Skeletal muscle cell (primary cell): ENCODE measurements around the gene HPCAL1.
"Not testable (repeated sequence)": the region's sequence is repeated elsewhere in the genome, so short reads cannot be mapped to it uniquely, and the experiment has no call there.

Experiments used
- DNase-seq: peaks from one replicate; pipeline ENCODE4 v3.0.0-alpha.2; 2010; ENCODE audit warnings: low read depth
- H3K4me3 ChIP-seq: 2 replicates; pipeline ENCODE4 v1.5.1; 2011; ENCODE audit warnings: low read depth, mild to moderate bottlenecking, control low read depth, low read length, moderate library complexity

The HPCAL1 gene

DNA sequence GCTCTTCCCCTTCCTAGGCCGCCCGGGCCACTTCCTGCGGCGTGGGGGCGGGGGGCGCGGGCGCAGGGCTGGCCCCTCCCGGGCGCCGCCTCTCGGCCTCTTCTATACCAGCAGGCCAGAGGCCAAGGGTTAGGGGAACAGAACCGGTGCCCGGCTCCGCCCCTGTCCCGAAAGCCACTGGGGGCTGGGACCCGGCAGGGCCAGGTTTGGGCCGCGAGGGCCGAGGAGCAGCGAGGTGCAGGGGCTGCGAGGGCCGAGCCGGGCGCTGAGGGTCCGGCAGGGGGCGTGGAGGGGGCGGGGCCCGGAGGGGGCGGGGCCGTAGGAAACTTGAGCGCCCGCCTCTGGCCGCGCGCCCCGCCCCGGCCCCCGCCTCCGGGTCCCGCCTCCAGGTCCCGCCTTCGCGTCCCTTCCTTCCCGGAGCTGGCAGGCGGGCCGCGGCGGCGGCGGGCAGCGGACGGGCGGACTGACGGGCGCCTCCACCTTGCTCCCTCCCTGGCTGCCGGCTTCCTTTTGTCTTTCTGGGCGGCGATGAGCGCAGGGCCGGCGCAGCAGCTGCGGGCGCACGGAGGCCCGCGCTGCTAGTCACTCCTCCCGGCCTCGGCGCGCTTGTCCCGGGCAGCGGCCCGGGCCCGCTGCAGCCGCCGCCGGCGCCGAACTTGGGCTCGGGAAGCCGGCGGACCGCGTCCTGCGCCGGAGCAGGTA lies at the start of gene HPCAL1:
Gene HPCAL1 (plus strand): TSS at position 426 of the 702 bp plus-strand sequence. CDS start 116,854 bp downstream, outside the sequence.
- peak within 1 kb of the TSS; percentile 74 for H3K4me3 ChIP-seq
- no peak for DNase-seq

DNA sequence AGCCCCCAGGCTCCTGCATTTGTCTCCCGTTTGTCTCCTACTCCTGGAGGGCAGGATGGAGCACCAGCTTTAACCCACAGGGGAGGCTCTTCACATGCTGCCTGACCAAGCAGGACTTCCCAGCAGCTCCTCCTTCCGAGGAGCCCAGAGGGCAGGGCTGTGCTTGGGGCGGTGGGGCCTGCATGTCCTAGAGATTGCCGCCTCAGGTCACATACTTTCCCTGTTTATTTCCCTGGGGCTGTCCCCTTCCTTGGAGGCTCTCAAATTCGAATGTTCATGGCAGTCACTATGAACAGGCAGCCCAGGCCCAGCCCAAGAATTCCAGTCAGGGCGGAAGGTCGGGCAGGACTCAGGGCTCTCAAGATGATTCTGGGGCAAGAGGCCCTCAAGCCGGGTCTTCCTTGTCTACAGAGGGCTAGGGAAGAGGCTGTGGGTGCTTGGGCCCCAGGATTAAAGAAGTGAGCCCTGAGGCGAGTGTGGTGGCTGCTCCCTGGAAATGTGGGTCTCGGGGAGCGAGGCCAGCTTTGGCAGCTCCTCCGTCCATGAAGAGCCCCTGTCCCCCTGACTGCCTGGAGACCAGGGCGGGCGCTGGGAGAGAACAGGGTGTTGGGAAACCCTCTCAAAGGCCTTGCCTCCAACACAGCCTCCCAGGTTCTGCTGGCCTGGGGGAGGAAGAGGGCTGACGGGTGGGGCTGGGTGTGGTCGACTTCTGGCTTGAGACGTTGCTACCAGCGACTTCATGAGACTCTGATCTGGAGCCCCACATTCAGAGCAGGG lies 48.9 kb upstream of the HPCAL1 start:
- no peak overlapping the region for H3K4me3 ChIP-seq
- DNase-seq = no peak

DNA sequence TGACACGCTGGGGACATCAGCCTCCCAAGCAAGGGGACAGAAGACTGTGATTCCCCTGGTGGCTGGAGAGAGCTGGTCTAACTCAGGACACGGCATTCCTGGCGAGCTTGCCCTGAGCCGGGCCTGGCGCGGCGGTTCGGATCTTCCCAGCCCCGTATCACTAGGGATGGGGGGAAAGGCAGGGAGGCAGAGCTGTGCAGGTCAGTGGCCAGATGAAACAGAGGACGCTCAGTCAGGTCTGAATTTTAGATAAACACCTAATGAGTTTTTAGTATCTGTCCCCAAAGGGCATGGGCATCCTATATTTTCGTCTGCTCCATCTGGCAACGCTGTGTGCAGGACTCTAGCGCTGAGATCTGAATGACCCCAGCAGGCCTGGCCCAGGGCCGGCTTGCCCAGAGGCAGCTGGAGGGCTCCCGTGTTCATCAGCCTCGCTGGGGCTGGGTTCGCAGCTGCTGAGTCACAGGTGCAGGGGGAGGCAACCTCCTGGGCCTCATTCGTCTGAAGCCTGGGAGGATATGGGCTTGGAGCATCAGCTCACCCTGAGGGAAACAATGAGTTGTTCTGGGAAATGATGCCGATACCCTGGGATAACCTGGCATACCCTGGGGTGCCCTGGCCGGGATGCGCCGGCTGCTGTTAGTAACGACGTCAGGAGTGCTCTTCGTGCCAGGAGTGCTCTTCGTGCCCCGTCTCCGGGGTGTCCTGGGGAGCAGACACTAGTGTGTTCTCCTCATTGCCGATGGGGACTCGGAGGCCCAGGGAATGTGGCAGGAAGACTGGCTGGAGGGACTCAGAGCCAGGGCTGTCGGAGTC lies 48.1 kb upstream of the HPCAL1 start:
- DNase-seq = peak; percentile 4
- no peak overlapping the region for H3K4me3 ChIP-seq

DNA sequence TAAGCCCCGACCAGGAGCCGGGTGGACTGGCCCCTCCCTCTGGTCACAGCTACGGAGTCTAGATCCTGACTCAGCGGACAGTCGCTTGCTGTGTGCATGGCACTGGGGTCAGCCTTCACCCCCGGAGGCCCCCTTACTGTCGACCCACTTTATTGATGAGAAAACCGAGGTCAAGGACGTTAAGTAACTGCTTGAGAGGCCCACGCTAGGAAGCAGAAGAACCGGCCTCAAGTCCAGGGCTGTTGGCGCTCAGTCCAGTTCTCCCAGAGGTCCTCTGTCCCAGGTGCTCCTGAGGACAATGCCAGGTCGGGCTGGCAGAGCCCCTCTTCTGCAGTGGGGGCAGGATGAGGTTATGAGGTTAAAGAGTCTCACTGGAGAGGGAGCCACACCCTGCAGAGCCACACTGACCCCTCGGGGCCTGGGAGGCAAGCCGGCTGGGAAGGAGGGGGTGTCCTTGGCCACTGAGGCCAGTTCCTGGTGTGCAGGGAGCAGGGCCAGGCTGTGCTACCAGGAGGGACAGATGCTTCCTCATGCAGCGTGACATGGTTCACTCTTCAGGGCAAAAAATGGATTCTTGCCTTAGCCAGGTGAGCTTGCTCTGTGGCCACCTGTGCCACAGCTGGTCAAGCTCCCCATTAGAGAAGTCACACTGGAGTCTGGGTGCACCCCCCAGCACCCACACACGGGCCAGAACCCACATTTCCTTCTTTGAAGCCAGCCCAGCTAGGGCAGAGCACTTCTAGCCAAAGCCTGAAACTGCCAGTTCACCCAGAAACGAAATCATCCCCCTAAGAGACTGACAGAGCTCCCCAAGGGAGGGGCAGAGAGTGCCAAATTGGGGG lies 47.3 kb upstream of the HPCAL1 start:
- H3K4me3 ChIP-seq = no peak overlapping the region
- DNase-seq = no peak

DNA sequence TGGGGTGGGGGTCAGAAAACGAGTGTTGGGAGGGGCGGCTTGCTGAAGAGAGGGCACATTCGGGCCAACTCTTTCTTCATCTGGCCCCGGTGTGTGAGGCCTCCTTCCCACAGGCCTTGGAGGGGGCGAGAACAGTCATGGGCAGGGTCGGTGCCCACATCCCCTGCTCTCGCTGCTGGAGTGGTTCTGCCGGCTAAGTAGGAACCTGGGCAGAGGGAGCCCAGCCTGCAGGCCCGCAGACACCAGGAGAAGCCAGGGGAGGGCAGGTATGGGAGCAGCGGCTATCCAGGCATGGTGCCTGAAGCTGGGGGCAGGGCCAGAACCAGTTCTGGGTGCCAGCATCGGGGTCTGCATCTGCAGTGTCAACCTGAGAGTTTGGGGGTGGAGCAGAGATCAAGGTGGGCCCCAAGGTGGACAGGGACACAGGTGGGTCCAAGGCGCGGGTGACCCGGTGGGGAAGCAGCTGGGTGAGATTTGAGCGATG lies 46.6 kb upstream of the HPCAL1 start:
- no peak for DNase-seq
- H3K4me3 ChIP-seq = no peak overlapping the region

DNA sequence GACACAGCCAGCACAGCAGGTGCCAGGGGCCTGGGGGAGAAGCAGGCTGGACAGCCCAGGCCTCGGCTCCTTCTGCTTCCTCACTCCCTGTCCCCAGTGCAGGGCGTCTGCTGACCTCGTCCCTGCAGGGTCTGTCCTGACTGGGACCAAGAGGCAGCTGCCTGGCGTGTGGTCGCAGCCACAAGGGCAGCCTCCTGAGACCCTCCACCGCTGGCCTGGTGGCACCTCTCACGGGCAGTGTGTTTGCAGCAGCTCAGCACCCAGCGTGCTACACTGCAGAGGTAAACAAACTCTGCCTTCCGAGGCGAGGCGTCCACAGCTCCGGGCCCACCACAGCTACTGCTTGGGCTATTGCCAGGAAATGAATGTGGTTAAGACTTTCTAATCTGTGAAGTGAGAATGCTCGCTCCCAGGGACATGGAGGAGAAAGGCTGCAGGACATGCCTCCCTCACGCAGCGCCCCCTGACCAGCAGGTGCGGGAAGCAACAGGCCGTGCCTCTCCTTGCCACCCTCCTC lies 46.1 kb upstream of the HPCAL1 start:
- H3K4me3 ChIP-seq = no peak overlapping the region
- DNase-seq = no peak

DNA sequence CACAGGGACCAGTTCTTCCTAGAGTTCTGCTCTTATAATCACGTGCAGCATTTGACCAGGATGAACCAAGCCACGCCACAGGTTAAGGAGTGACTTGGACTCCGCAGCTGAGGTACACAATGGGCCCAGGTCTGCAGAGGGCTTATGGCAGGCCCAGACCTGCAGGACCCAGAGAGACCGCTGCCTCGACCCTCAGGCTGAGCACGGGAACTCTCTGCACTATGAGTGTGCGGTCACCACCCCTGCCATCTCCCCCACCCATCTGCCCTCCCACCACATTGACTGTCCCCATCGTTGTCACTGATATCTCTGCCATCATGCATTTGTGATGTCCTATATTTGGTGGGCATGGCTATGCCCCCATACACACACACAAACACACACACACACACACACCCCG lies 45.7 kb upstream of the HPCAL1 start:
- no peak overlapping the region for H3K4me3 ChIP-seq
- DNase-seq = no peak

DNA sequence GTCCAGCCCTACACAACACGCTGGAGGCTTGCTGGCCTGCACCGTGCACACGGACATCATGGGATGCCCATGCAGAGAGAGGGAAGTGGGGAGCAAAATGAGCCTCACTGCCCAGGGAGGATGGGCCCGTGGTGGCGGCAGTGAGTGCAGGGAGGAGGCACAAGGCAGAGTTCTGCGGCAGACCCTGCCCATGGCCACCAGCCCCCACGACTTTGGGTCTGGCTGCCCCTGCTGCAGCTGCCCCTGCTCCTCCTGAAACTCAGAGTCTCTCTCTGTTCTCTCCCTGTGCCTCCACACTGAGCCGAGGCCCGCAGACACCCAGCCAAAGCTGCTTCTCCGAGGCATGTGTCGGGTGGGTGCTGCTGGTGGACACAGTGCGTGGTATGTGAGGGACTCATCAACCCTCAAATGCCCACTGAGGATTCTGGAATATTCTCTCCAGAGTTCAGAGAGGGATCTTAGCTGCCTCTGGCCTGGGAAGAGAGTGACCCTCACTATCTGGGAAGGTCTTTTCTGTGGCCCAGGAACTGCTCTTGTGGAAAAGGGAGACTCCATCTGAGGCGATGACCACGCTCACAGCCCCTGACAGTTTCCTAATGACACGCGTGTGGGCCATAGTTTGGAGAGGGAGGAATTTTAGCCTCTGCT lies 45.1 kb upstream of the HPCAL1 start:
- H3K4me3 ChIP-seq = no peak overlapping the region
- DNase-seq = no peak

DNA sequence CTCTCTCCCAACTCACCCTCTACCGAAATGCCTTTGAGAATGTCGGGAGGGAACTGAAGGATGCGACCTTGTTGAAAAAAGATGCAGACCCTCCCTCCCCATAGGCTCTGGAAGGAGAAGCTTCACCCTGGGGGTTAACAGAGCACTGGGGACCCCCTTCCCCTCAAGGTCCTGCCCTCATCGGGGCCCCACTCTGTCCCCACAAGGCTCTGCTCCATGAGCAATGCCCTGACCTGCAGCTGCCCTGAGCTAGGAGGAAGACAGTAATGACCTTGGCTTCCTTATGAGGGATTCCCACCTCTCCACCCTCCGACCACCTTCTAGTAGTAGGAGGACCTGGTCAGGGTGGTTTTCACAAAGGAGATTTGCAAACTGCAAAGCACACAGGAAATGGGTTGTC lies 44.4 kb upstream of the HPCAL1 start:
- H3K4me3 ChIP-seq = no peak overlapping the region
- no peak for DNase-seq

DNA sequence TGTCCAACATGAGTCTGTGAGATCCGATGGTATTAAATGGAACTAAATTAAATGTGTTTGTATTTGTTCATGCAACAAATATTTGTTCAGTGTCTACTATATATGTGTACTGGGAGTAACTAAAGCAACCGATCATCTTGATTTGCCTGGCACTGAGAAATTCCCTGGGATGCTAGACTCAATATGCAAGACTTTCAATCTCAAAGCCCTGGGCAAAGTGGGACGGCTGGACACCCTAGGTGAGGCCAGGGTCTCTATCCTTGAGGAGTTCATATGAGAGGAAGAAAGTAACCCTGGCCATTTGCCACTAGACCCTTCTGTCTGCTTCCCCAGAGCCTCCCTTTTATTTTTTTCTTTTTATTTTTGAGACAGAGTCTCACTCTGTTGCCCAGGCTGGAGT lies 44.0 kb upstream of the HPCAL1 start:
- DNase-seq = no peak

DNA sequence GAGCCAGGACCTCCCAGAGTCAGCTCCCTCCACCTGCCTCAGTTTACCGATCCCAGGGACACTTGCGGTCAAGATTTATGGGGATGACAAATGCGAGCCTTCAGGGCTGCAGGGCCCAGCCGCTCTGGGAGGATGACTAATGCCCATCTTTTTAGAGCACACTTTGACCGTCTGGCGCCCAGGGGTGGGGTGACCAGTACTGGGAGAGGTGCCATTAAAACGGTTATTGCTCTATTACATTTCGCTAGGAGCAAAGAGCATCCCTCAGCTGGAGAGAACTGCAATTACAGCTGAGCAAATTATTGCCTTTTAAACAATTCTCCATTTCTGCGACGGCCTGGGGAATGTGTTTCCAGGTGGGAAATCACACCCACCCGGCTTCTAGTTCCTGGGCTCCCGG lies 42.6 kb upstream of the HPCAL1 start:
- no peak for DNase-seq
- H3K4me3 ChIP-seq = no peak overlapping the region

More for the DNA sequence above, 44.0 kb upstream of the HPCAL1 start:
- H3K4me3 ChIP-seq = no peak overlapping the region

DNA sequence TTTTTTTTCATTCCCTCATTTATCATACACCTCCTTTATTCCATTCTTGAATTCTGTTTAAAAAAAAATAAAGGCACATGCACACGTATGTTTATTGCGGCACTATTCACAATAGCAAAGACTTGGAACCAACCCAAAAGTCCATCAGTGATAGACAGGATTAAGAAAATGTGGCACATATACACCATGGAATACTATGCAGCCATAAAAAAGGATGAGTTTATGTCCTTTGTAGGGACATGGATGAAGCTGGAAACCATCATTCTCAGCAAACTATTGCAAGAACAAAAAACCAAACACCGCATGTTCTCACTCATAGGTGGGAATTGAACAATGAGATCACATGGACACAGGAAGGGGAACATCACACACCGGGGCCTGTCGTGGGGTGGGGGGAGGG lies 39.2 kb upstream of the HPCAL1 start:
- not testable (repeated sequence) for DNase-seq, H3K4me3 ChIP-seq

DNA sequence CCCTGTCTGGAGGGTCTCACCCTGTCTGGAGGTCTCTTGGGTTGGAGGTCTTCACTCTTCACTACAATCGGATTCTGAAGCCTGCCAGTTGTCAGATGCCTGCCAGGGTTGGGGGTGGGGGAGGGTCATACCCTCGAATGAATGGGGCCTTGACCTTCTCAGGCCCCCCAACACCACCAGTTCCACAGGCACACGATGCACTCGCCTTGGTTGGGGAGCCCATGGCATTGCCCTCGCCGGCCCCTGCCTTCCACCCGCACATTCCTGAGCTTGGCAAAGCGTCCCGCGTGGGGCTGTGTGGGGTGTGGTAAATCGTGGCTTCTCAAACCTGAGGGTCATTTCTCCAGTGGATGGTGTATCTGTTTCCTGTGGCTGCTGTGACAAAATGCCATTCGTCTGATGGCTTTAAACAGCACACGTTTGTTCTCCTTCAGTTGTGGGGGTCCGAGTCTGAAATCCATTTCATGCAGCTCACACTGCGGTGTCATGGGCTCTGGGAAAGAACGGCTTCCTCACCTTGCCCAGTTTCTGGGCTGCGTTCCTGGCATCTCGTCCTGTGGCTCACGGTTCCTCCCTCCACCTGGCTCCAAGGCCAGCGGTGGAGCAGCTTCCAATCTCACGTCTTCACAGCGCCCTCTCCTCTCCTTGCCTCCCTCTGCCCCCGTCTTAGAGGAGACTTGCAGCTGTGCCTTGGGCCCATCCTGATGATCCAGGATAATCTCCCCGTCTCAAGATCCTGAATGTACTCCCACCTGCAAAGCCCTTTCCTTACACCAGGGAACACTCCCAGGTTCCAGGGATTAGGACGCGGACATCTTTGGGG lies 38.0 kb upstream of the HPCAL1 start:
- DNase-seq = no peak
- no peak overlapping the region for H3K4me3 ChIP-seq

DNA sequence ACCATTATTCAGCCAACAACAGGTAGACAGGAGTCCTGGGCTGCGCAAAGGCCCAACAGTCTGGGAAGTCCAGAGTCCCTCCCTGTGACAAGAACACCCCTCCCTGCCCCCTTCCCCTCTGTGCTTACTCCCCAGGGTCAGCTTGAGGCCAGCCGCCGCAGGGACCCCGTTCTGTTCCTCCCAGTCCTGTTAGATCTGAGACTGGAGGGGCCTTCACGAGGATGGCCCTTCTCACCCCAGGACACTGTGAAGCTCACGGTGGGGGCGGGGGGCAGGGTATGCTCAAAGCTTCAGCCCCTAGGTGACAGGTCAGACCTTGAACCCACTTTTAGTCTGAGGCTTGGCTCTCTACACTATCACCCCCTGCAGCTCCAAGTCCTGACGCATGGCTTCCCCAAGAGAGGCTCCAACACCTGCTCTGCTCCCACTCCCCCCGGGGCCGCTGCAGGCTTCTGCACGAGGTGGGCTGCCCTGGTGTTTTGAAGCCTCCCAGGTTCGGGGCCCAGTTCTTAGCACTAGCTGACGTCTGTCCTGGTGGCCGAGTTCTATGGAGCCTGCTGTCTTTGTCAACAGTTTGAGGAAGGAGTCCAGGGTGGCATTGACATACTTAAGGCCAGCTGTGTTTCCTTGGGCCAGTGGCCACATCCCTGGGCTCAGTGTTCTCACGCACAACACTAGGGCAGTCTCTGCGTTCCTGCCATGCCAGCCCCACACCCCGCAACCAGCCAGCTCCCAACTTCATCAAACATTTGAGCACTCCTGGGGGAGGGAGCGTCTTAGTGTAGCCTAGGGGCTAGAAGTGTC lies 37.2 kb upstream of the HPCAL1 start:
- no peak overlapping the region for H3K4me3 ChIP-seq
- no peak for DNase-seq

DNA sequence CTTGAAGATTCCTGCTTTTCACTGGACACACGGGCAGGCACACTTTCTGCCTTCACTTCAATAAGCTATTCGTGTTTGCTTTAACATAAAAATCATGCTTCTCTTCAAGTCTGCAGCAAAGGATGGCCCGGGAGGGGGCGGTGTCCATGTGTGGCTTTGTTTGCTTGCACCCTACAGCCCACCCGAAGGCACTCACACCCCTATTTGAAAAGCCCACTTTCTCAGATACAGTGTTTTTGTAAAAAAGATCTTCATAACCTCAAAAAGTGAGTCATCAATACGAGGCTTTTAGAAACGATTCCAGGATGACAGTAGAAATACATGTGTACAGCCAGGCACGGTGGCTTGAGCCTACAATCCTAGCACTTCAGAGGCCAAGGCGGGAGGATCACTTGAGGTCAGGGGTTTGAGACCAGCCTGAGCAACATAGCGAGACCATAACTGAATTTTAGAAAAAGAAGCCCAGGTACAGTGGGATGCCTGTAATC lies 36.5 kb upstream of the HPCAL1 start:
- H3K4me3 ChIP-seq = no peak overlapping the region
- DNase-seq = no peak

DNA sequence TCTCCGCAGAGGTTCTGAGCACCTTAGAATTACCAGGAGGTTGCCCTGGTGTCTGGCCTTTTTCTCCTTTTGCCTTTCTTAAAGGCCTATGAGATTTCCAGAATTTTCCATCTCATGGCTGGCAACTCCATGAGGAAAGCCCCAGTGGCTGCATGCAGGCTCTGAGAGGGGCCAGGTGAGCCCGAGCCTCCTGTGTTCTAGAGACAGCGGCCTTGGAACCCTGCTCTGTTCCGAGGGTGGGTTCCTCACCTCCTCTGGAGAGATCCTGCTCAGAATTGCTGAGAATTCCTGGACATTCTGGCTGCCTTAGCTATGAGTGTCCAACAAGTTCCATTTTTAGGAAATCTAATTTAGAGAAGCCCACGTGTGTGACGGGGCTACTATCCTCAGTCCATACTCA lies 35.7 kb upstream of the HPCAL1 start:
- no peak overlapping the region for H3K4me3 ChIP-seq
- no peak for DNase-seq
